Hematopoietic multipotent progenitor cell treated with erythropoietin and hydrocortisone succinate and interleukin-3 and kit ligand, for 6 days (in vitro differentiated cells): ENCODE measurements around the gene CYP4A11.
"Not testable (repeated sequence)": the region's sequence is repeated elsewhere in the genome, so short reads cannot be mapped to it uniquely, and the experiment has no call there.

Experiments used
- DNase-seq: peaks from one replicate; pipeline ENCODE4 v3.0.0-alpha.2; 2015

Gene CYP4A11

GRCh38 chr1:46903481-46903880, 37.8 kb downstream of the CYP4A11 start:
- no peak for DNase-seq

GRCh38 chr1:46900401-46900800, 40.9 kb downstream of the CYP4A11 start:
- no peak for DNase-seq

GRCh38 chr1:46881656-46882055, 59.6 kb downstream of the CYP4A11 start:
- DNase-seq: not testable (repeated sequence)
